ENCODE data around the gene DCP2. TPM values are rescaled to one million over a fixed set of nuclear protein-coding genes. Genes with fewer than 3 reads are reported as not detected.

The DCP2 gene
- total RNA-seq, 3 donors from 2014 or later = 26.2 to 67.0 (median 43.9) TPM

DNA sequence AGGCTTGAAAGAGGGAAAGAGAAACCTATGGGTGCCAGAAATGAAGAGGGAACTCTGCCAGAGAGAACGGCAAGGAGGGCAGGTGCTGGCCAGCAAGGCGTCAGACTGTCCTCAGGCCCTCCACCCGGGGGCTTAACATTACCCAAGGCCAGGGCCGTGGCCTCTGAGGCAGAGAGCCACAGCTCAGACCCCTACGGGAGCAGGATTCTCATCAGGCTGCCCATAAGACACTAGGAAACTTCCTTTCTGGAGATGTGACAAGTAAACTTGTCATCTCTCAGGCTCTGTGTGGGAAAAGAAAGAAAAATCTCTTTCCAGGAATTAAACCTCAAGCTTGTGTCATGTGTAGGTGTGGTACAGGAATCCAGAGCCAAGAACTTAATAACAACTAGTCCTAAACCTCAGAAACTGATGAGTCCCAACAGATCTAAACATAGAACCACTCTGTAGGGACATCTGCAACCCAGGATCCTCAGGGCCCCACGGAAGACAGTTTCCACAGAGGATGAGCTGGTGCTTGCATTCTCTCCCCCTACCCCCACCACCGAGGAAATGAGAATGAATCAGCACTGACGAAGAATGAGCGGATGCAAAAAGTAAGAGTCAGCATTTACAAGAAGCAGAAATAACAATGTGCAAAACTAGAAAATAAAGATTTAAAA is 74.3 kb downstream of the DCP2 start:
- Histone ChIP-seq H3K27ac (peak overlapping the region in 1 of 2 donors; percentile 25), H3K36me3 (no peaks in the 10 kb centered on the region), H3K4me3 (no peak overlapping the region), H3K4me1 (no peaks in the 10 kb centered on the region), H3K9me3 (no peaks in the 10 kb centered on the region), H3K27me3 (no peaks in the 10 kb centered on the region)
- intact Hi-C loops (cut with DNase I; ENCODE audit: low total_unique reads) = loop anchor here (5.0 kb wide), 1 partner anchor 76 kb away; no protein-coding TSS in a partner anchor
- TF ChIP-seq POLR2A (IDR thresholded peaks at IDR 0.05) (no peak), POLR2AphosphoS5 (IDR thresholded peaks at IDR 0.05) (no peak)
- TF ChIP-seq, protein P1, sequence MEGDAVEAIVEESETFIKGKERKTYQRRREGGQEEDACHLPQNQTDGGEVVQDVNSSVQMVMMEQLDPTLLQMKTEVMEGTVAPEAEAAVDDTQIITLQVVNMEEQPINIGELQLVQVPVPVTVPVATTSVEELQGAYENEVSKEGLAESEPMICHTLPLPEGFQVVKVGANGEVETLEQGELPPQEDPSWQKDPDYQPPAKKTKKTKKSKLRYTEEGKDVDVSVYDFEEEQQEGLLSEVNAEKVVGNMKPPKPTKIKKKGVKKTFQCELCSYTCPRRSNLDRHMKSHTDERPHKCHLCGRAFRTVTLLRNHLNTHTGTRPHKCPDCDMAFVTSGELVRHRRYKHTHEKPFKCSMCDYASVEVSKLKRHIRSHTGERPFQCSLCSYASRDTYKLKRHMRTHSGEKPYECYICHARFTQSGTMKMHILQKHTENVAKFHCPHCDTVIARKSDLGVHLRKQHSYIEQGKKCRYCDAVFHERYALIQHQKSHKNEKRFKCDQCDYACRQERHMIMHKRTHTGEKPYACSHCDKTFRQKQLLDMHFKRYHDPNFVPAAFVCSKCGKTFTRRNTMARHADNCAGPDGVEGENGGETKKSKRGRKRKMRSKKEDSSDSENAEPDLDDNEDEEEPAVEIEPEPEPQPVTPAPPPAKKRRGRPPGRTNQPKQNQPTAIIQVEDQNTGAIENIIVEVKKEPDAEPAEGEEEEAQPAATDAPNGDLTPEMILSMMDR (IDR thresholded peaks at IDR 0.05) = no peak
- no peak for DNase-seq (ENCODE audit: low spot score in 2 of 2)

- no peaks in the 10 kb centered on the region for H3K36me3 ChIP-seq
- TF ChIP-seq POLR2AphosphoS5 (IDR thresholded peaks at IDR 0.05) (no peak), POLR2A (IDR thresholded peaks at IDR 0.05) (no peak)
- TF ChIP-seq, protein P1 (IDR thresholded peaks at IDR 0.05) = no peak
Observed at GRCh38 chr5:113052041-113052795, 75.6 kb downstream of the DCP2 start.

GRCh38 chr5:113053511-113053995 is 77.0 kb downstream of the DCP2 start:
- intact Hi-C loops (cut with DNase I; ENCODE audit: low total_unique reads) = loop anchor here (5.0 kb wide), 1 partner anchor 74 kb away; no protein-coding TSS in a partner anchor
- H3K27me3 ChIP-seq = no peaks in the 10 kb centered on the region
- H3K36me3 ChIP-seq = no peaks in the 10 kb centered on the region
- H3K9me3 ChIP-seq = no peaks in the 10 kb centered on the region
- no peak overlapping the region for H3K4me3 ChIP-seq
- H3K4me1 ChIP-seq = no peaks in the 10 kb centered on the region
- TF ChIP-seq, protein P1 (IDR thresholded peaks at IDR 0.05) = no peak
- no peak for TF ChIP-seq POLR2AphosphoS5 (IDR thresholded peaks at IDR 0.05)
- TF ChIP-seq POLR2A (IDR thresholded peaks at IDR 0.05) = no peak
- H3K27ac ChIP-seq = peak overlapping the region in 1 of 2 donors; percentile 25
- DNase-seq (ENCODE audit: low spot score in 2 of 2) = no peak

More at GRCh38 chr5:113052041-113052795, 75.6 kb downstream of the DCP2 start:
- Histone ChIP-seq H3K4me3 (no peak overlapping the region), H3K27me3 (no peaks in the 10 kb centered on the region), H3K4me1 (no peaks in the 10 kb centered on the region), H3K27ac (peak overlapping the region in 1 of 2 donors; percentile 22), H3K9me3 (no peaks in the 10 kb centered on the region)
- intact Hi-C loops (cut with DNase I; ENCODE audit: low total_unique reads) = loop anchor here (5.0 kb wide), 1 partner anchor 75 kb away; no protein-coding TSS in a partner anchor
- no peak for DNase-seq (ENCODE audit: low spot score in 2 of 2)

- H3K27me3 ChIP-seq = no peaks in the 10 kb centered on the region
- DNase-seq (ENCODE audit: low spot score in 2 of 2) = no peak
- intact Hi-C loops (cut with DNase I; ENCODE audit: low total_unique reads) = loop anchor here (5.0 kb wide), 1 partner anchor 72 kb away; no protein-coding TSS in a partner anchor
- H3K4me3 ChIP-seq = no peak overlapping the region
- H3K9me3 ChIP-seq = no peaks in the 10 kb centered on the region
- H3K27ac ChIP-seq = no peak overlapping the region
- H3K36me3 ChIP-seq = no peaks in the 10 kb centered on the region
- no peaks in the 10 kb centered on the region for H3K4me1 ChIP-seq
- TF ChIP-seq, protein P1 (IDR thresholded peaks at IDR 0.05) = no peak
- no peak for TF ChIP-seq POLR2A (IDR thresholded peaks at IDR 0.05)
- TF ChIP-seq POLR2AphosphoS5 (IDR thresholded peaks at IDR 0.05) = no peak
Observed at GRCh38 chr5:113054899-113055298, 78.3 kb downstream of the DCP2 start.

DNA sequence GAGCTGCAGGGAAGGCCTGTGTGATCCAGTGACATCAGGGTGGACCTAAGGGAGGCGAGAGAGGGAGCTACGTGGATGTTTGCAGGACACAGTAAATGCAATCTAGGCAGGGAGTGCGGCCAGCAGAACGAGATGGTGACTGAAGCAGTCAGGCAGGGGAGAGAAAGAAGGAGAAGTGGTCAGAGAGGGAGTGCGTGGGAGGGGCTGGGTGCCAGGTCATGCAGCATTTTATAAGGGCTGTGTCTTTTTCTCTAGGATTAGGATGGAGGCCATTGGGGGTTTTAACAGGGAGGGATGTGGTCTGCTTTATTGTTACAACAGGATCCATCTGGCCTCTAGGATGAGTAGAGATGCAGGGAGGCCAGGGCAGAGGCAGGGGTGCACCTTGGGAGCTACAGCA is 80.4 kb downstream of the DCP2 start:
- H3K27ac ChIP-seq = no peak overlapping the region
- H3K27me3 ChIP-seq = no peaks in the 10 kb centered on the region
- no peaks in the 10 kb centered on the region for H3K4me1 ChIP-seq
- no peak overlapping the region for H3K4me3 ChIP-seq
- intact Hi-C loops (cut with DNase I; ENCODE audit: low total_unique reads) = no loop called here
- DNase-seq (ENCODE audit: low spot score in 2 of 2) = no peak
- no peaks in the 10 kb centered on the region for H3K36me3 ChIP-seq
- no peaks in the 10 kb centered on the region for H3K9me3 ChIP-seq
- TF ChIP-seq, protein P1 (IDR thresholded peaks at IDR 0.05) = no peak
- TF ChIP-seq POLR2AphosphoS5 (IDR thresholded peaks at IDR 0.05) = no peak
- no peak for TF ChIP-seq POLR2A (IDR thresholded peaks at IDR 0.05)

Data from breast epithelium (tissue), 4 donors.